Stimulated activated CD4-positive, alpha-beta T cell treated with anti-CD3 and anti-CD28 coated beads, Interleukin-4, amount 100 ng/mL, for 48 hours (primary cell): ENCODE results near the gene NAPB.

Experiments
- DNase-seq, 2 donors: peaks; one replicate each; pipeline ENCODE4 v3.0.0-alpha.2; 2020; ENCODE audit warnings: low read depth in 2 of 2

The NAPB gene

GRCh38 chr20:23437126-23437899 lies 16.0 kb upstream of the NAPB start:
- DNase-seq: no peak

- DNase-seq: no peak
Observed at GRCh38 chr20:23436681-23437080, 15.4 kb upstream of the NAPB start.

- DNase-seq: no peak
Observed at GRCh38 chr20:23435626-23436539, 14.6 kb upstream of the NAPB start.

GRCh38 chr20:23434521-23435313 lies 13.4 kb upstream of the NAPB start:
- DNase-seq: no peak

- no peak for DNase-seq
Observed at GRCh38 chr20:23433628-23434027, 12.3 kb upstream of the NAPB start.

GRCh38 chr20:23425129-23425528 lies 3.8 kb upstream of the NAPB start:
- DNase-seq: no peak

- DNase-seq: peak in 1 of 2 donors; percentile 35
Observed at GRCh38 chr20:23419995-23420901, 1.0 kb downstream of the NAPB start.

- no peak for DNase-seq
Observed at GRCh38 chr20:23419657-23419994, 1.7 kb downstream of the NAPB start.

- no peak for DNase-seq
Observed at GRCh38 chr20:23417861-23418260, 3.4 kb downstream of the NAPB start.

GRCh38 chr20:23415959-23416583 lies 5.2 kb downstream of the NAPB start:
- no peak for DNase-seq

GRCh38 chr20:23415555-23415954 lies 5.7 kb downstream of the NAPB start:
- DNase-seq: no peak

- DNase-seq: no peak
Observed at GRCh38 chr20:23414526-23415188, 6.6 kb downstream of the NAPB start.

GRCh38 chr20:23413862-23414422 lies 7.3 kb downstream of the NAPB start:
- DNase-seq: no peak

- DNase-seq: no peak
Observed at GRCh38 chr20:23412026-23412425, 9.3 kb downstream of the NAPB start.

GRCh38 chr20:23410916-23411695 lies 10.2 kb downstream of the NAPB start:
- DNase-seq: no peak

GRCh38 chr20:23409800-23410199 lies 11.5 kb downstream of the NAPB start:
- no peak for DNase-seq

GRCh38 chr20:23408957-23409356 lies 12.3 kb downstream of the NAPB start:
- no peak for DNase-seq

- no peak for DNase-seq
Observed at GRCh38 chr20:23407781-23408464, 13.4 kb downstream of the NAPB start.
